Hepatocyte (in vitro differentiated cells): ENCODE data around the gene HPCAL1. TPM values are rescaled to one million over a fixed set of nuclear protein-coding genes. Genes with fewer than 3 reads are reported as not detected.
A peak's percentile ranks its signal among the peaks of the same experiment; 100 is the strongest.

Source experiments
- DNase-seq: peaks from one replicate; pipeline ENCODE4 v3.0.0-alpha.2; 2016; ENCODE audit warnings: low spot score
- H2AFZ ChIP-seq: fragments of 200-600 bp; sonication (generic); 2 replicates; pipeline ENCODE4 v1.6.0; 2016; ENCODE audit warnings: antibody characterized with exemption, mild to moderate bottlenecking
- H3K27ac ChIP-seq: fragments of 200-600 bp; sonication (generic); 2 replicates; pipeline ENCODE4 v1.5.1; 2016; ENCODE audit warnings: mild to moderate bottlenecking
- H3K27me3 ChIP-seq: fragments of 200-600 bp; sonication (generic); 2 replicates; pipeline ENCODE4 v1.6.1; 2016
- H3K36me3 ChIP-seq: fragments of 200-600 bp; sonication (generic); replicated peaks from 2 replicates; pipeline ENCODE4 v1.5.1; 2016; ENCODE audit warnings: low read depth; ENCODE audit not compliant: insufficient read depth
- H3K4me1 ChIP-seq: fragments of 200-600 bp; sonication (generic); 2 replicates; pipeline ENCODE4 v1.5.1; 2016; ENCODE audit warnings: mild to moderate bottlenecking, moderate library complexity; ENCODE audit not compliant: insufficient read depth
- H3K4me2 ChIP-seq: fragments of 200-600 bp; sonication (generic); 2 replicates; pipeline ENCODE4 v1.6.0; 2016
- H3K4me3 ChIP-seq: fragments of 200-600 bp; sonication (generic); 2 replicates; pipeline ENCODE4 v1.5.1; 2016; ENCODE audit warnings: mild to moderate bottlenecking
- H3K79me2 ChIP-seq: fragments of 200-600 bp; sonication (generic); 2 replicates; pipeline ENCODE4 v1.6.0; 2017; ENCODE audit warnings: mild to moderate bottlenecking
- H3K9me2 ChIP-seq: fragments of 200-600 bp; sonication (generic); replicated peaks from 2 replicates; pipeline ENCODE4 v1.6.0; 2017; ENCODE audit warnings: mild to moderate bottlenecking; ENCODE audit not compliant: insufficient read depth
- H3K9me3 ChIP-seq: fragments of 200-600 bp; sonication (generic); 2 replicates; pipeline ENCODE4 v1.5.1; 2016; ENCODE audit warnings: low read depth, mild to moderate bottlenecking
- H4K20me1 ChIP-seq: fragments of 200-600 bp; sonication (generic); 2 replicates; pipeline ENCODE4 v1.6.0; 2016; ENCODE audit warnings: mild to moderate bottlenecking; ENCODE audit not compliant: insufficient read depth, poor library complexity, severe bottlenecking
- EZH2 ChIP-seq: fragments of 200-600 bp; sonication (generic); IDR thresholded peaks from 2 replicates; pipeline ENCODE4 v1.6.1; 2016; ENCODE audit warnings: antibody characterized with exemption, mild to moderate bottlenecking, borderline replicate concordance
- EZH2phosphoT487 ChIP-seq: fragments of 200-600 bp; sonication (generic); IDR thresholded peaks from one replicate; pipeline ENCODE4 v1.6.1; 2018; ENCODE audit warnings: antibody characterized with exemption, mild to moderate bottlenecking, low read depth, moderate library complexity; ENCODE audit not compliant: unreplicated experiment, severe bottlenecking
- WGBS: methylation state at CpG from one replicate; pipeline ENCODE4 v1.1.6; 2016; ENCODE audit warnings: low lambda C conversion rate; ENCODE audit errors: missing lambda C conversion rate; 5-methylcytosine and 5-hydroxymethylcytosine counted together
- polyA plus RNA-seq: library from polyadenylated mRNA; unstranded; fragments of >200 nt; fragmentation: Nextera tagmentation; extraction: Ambion mirVana; gene quantifications from 2 replicates; pipeline ENCODE4 v1.2.1, GENCODE V29; 2016
- total RNA-seq: library from RNA; depleted of rRNA; stranded (reverse); fragments of >200 nt; gene quantifications from 2 replicates; pipeline ENCODE4 v1.2.3, GENCODE V29; 2014
- TF ChIP-seq, protein P1 (sequence below): fragments of 200-600 bp; sonication (generic); IDR thresholded peaks from 2 replicates; pipeline ENCODE4 v1.5.1; 2016; ENCODE audit warnings: antibody characterized with exemption, mild to moderate bottlenecking; ENCODE audit not compliant: poor library complexity

HPCAL1 gene
- total and polyA plus RNA-seq, 2 experiments from 2014 or later: 22.5 to 39.1 TPM

DNA sequence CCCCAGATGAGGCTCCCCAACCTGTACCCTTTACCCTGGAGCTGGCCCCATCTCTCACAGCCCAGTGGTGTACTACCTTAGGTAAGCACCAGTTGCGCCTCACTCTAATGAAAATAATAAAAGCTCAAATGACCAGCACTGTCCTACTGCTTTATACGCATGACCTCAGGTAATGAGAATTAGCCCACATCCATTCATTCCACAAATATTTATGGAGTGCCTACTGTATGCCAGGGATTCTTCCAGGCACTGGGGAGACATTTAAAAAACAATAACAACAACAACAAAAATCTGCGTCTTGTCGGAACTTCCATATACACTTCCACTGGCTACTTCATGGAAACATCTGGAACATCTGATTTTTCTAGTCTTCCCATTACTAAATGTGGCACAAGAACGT, 20.8 kb downstream of the HPCAL1 start:
- no peak for DNase-seq
- H3K4me3 ChIP-seq: no peak overlapping the region
- no peaks in the 10 kb centered on the region for H4K20me1 ChIP-seq
- no peaks in the 10 kb centered on the region for H3K27me3 ChIP-seq
- no peaks in the 10 kb centered on the region for H3K9me2 ChIP-seq
- peaks cover 69% of the 10 kb centered on the region for H3K79me2 ChIP-seq
- no peaks in the 10 kb centered on the region for H3K36me3 ChIP-seq
- peaks cover 20% of the 10 kb centered on the region for H3K4me1 ChIP-seq
- H3K9me3 ChIP-seq: no peaks in the 10 kb centered on the region
- TF ChIP-seq, protein P1, sequence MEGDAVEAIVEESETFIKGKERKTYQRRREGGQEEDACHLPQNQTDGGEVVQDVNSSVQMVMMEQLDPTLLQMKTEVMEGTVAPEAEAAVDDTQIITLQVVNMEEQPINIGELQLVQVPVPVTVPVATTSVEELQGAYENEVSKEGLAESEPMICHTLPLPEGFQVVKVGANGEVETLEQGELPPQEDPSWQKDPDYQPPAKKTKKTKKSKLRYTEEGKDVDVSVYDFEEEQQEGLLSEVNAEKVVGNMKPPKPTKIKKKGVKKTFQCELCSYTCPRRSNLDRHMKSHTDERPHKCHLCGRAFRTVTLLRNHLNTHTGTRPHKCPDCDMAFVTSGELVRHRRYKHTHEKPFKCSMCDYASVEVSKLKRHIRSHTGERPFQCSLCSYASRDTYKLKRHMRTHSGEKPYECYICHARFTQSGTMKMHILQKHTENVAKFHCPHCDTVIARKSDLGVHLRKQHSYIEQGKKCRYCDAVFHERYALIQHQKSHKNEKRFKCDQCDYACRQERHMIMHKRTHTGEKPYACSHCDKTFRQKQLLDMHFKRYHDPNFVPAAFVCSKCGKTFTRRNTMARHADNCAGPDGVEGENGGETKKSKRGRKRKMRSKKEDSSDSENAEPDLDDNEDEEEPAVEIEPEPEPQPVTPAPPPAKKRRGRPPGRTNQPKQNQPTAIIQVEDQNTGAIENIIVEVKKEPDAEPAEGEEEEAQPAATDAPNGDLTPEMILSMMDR: no peak
- TF ChIP-seq EZH2phosphoT487: no peak
- no peak for TF ChIP-seq EZH2
- H3K27ac ChIP-seq: no peak overlapping the region
- no peak overlapping the region for H3K4me2 ChIP-seq
- WGBS: 95% methylated on average over 5 of the region's 5 CpGs
- no peak overlapping the region for H2AFZ ChIP-seq

GRCh38 chr2:10324095-10324832, 21.6 kb downstream of the HPCAL1 start:
- no peak for DNase-seq
- Histone ChIP-seq H3K79me2 (peaks cover 73% of the 10 kb centered on the region), H3K9me2 (no peaks in the 10 kb centered on the region), H3K9me3 (no peaks in the 10 kb centered on the region), H3K27me3 (no peaks in the 10 kb centered on the region), H4K20me1 (no peaks in the 10 kb centered on the region), H3K4me1 (peaks cover 20% of the 10 kb centered on the region), H3K27ac (no peak overlapping the region), H3K4me3 (no peak overlapping the region), H2AFZ (no peak overlapping the region), H3K36me3 (no peaks in the 10 kb centered on the region), H3K4me2 (no peak overlapping the region)
- 73% methylated on average over 5 of the region's 5 CpGs for WGBS
- TF ChIP-seq EZH2phosphoT487 (no peak), EZH2 (no peak)
- TF ChIP-seq, protein P1: no peak

- Histone ChIP-seq H3K27me3 (no peaks in the 10 kb centered on the region), H3K36me3 (no peaks in the 10 kb centered on the region), H3K9me3 (no peaks in the 10 kb centered on the region), H2AFZ (no peak overlapping the region), H3K27ac (peak overlapping the region; percentile 63), H3K9me2 (no peaks in the 10 kb centered on the region), H4K20me1 (no peaks in the 10 kb centered on the region), H3K4me2 (no peak overlapping the region), H3K79me2 (peaks cover 71% of the 10 kb centered on the region), H3K4me3 (no peak overlapping the region), H3K4me1 (peaks cover 31% of the 10 kb centered on the region)
- 74% methylated on average over 17 of the region's 17 CpGs for WGBS
- peak; percentile 32 for DNase-seq
- TF ChIP-seq EZH2: no peak
- TF ChIP-seq, protein P1: no peak
- no peak for TF ChIP-seq EZH2phosphoT487
These were observed 22.8 kb downstream of the HPCAL1 start for GRCh38 chr2:10325278-10326145.
